CD8-positive, alpha-beta memory T cell (primary cell): Measurements from ENCODE around the gene PCNX2. TPM values are rescaled to one million over a fixed set of nuclear protein-coding genes. Genes with fewer than 3 reads are reported as not detected.

Experiments used
- CTCF ChIA-PET: fragments of 350-600 bp; sonication (Branson Sonifier 250); formaldehyde crosslinking; loops from one replicate; lab custom pipeline; 2021; ENCODE audit warnings: antibody characterized with exemption; lab: Charles Lee
- POLR2A ChIA-PET: fragments of 350-600 bp; sonication (Branson Sonifier 250); formaldehyde crosslinking; loops from one replicate; lab custom pipeline; 2021; ENCODE audit warnings: antibody characterized with exemption; lab: Charles Lee
- DNase-seq, 5 donors: peaks; one replicate each; pipeline versions ENCODE4 v3.0.0 to v3.0.0-alpha.2; 2020 to 2022; ENCODE audit warnings: mixed read lengths in 1 of 5
- H3K27ac ChIP-seq: one replicate; pipeline ENCODE4 v1.7.0; 2013; ENCODE audit warnings: low read depth, mild to moderate bottlenecking, low read length, moderate library complexity
- H3K27me3 ChIP-seq: 2 replicates; pipeline ENCODE4 v1.7.0; 2013; ENCODE audit warnings: low read length, mild to moderate bottlenecking; ENCODE audit not compliant: insufficient read depth, poor library complexity, severe bottlenecking
- H3K36me3 ChIP-seq: 2 replicates; pipeline ENCODE4 v1.7.0; 2013; ENCODE audit warnings: mild to moderate bottlenecking, low read length, moderate library complexity; ENCODE audit not compliant: insufficient read depth
- H3K4me1 ChIP-seq: 2 replicates; pipeline ENCODE4 v1.7.0; 2013; ENCODE audit warnings: mild to moderate bottlenecking, low read length, moderate library complexity; ENCODE audit not compliant: insufficient read depth
- H3K4me3 ChIP-seq: 2 replicates; pipeline ENCODE4 v1.7.0; 2013; ENCODE audit warnings: mild to moderate bottlenecking, low read length
- H3K9me3 ChIP-seq: 2 replicates; pipeline ENCODE4 v1.7.0; 2013; ENCODE audit warnings: mild to moderate bottlenecking, low read length
- H3K27ac Mint-ChIP-seq, 8 donors: one replicate each; pipeline ENCODE4 v1.8.0; 2020 to 2021; ENCODE audit warnings: mixed read lengths in 8 of 8, mild to moderate bottlenecking in 6 of 8, inconsistent platforms in 3 of 8, moderate library complexity in 3 of 8
- H3K27me3 Mint-ChIP-seq, 2 donors: one replicate each; pipeline ENCODE4 v1.8.0; 2020 to 2021; ENCODE audit warnings: mixed read lengths in 2 of 2, mild to moderate bottlenecking in 1 of 2, moderate library complexity in 1 of 2
- H3K36me3 Mint-ChIP-seq, 3 donors: one replicate each; pipeline ENCODE4 v1.8.0; 2020 to 2021; ENCODE audit warnings: mixed read lengths in 3 of 3, inconsistent platforms in 1 of 3, mild to moderate bottlenecking in 1 of 3
- H3K4me1 Mint-ChIP-seq, 3 donors: one replicate each; pipeline ENCODE4 v1.8.0; 2020 to 2021; ENCODE audit warnings: mixed read lengths in 3 of 3, inconsistent platforms in 1 of 3, mild to moderate bottlenecking in 1 of 3
- H3K4me3 Mint-ChIP-seq, 7 donors: one replicate each; pipeline ENCODE4 v1.8.0; 2020 to 2021; ENCODE audit warnings: mixed read lengths in 7 of 7, mild to moderate bottlenecking in 6 of 7, moderate library complexity in 4 of 7, inconsistent platforms in 2 of 7
- H3K9me3 Mint-ChIP-seq, 5 donors: one replicate each; pipeline ENCODE4 v1.8.0; 2020 to 2022; ENCODE audit warnings: mixed read lengths in 5 of 5, mild to moderate bottlenecking in 3 of 5, moderate library complexity in 2 of 5, inconsistent platforms in 1 of 5
- polyA plus RNA-seq: library from polyadenylated mRNA; unstranded; fragments of 300-500 nt; fragmentation: Illumina TruSeq; gene quantifications from one replicate; pipeline ENCODE4 v1.2.3, GENCODE V29; 2021
- total RNA-seq, 2 experiments: library from RNA; stranded (reverse); gene quantifications; one replicate each; pipeline ENCODE4 v1.2.3, GENCODE V29; 2021

Gene PCNX2
- total and polyA plus RNA-seq, 3 experiments from 2014 or later = 11.7 to 27.3 (median 26.7) TPM

DNA sequence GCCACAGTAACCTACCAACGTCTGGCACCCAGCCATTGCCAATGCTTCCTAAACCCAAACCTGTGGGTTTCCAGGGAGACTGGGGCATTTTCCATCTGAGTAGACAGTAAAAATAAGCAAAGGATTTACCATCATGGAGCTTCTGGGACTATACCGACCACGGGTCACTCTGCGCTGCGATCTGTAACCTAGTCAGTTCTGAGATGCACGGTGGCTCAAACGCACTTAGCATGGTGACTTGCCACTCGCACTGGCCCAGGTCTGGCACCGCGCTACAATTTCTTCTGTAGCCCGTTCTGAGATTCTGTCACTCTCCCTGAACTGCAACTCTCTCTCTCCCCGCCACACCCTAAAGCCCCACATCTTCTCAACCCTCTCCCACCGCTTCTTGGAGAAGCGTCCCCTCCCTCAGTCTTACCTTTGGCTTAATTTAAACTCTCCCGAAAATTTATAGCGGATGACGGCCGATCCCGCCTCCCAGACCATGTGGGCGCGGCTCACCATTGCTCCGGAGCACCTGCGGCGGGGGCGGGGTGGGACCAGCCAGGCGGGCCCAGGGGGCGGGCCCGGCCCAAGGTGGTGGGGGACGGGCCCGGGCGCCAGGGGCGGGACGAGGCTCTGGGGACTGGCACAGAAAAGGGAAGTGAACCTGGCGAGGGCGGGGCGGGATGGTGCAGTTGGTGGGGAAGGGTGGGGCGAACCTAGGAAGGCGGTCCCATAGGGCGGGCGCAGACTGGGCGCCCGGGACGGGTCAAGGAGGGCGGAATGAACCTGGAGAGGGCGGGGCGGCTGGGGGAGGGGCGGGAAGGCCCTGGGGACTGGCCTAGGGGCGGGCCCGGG, 31.5 kb upstream of the PCNX2 start:
- no peaks in the 10 kb centered on the region for H3K36me3 ChIP-seq
- H3K27ac ChIP-seq = no peak overlapping the region
- H3K27me3 ChIP-seq = no peaks in the 10 kb centered on the region
- Mint-ChIP-seq H3K9me3 (no peaks in the 10 kb centered on the region), H3K4me1 (peaks cover 8 to 17% (median 13%) of the 10 kb centered on the region in 3 donors), H3K27ac (peak overlapping the region; percentile 41 to 95 (median 61)), H3K27me3 (peaks cover 2 to 5% of the 10 kb centered on the region in 2 donors), H3K36me3 (no peaks in the 10 kb centered on the region), H3K4me3 (peak overlapping the region; percentile 76 to 91 (median 86))
- no peaks in the 10 kb centered on the region for H3K9me3 ChIP-seq
- ChIA-PET CTCF (interaction anchor here (1.3 to 1.7 kb wide), 3 partner anchors 11 to 32 kb away, joined by 3 to 5 read pairs (median 5); no protein-coding TSS in a partner anchor), POLR2A (no interaction called here)
- peaks cover 7% of the 10 kb centered on the region for H3K4me1 ChIP-seq
- DNase-seq = peak; percentile 72 to 93 (median 82)
- H3K4me3 ChIP-seq = no peak overlapping the region

DNA sequence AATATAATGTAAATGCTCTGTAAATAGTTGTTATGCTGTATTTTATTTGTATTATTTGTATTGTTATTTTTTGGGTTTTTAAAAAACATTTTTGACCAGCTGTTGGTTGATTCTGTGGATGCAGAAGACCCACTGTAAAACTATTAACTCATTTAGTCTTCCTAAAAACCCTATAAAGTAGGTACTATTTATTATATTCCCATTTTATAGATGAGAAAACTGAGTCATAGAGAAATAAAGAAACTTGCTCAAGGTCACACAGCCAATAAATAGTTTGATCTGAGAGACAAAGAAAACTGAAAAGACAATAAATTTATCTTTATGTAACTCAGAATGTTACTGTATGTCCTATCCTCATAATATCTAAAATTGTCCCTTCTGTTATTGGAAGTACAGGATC, 30.8 kb upstream of the PCNX2 start:
- Mint-ChIP-seq H3K27me3 (peaks cover 0 to 5% of the 10 kb centered on the region in 2 donors), H3K4me1 (peaks cover 8 to 17% (median 13%) of the 10 kb centered on the region in 3 donors), H3K9me3 (no peaks in the 10 kb centered on the region), H3K4me3 (peak overlapping the region in 2 of 7 donors; percentile 85 to 86), H3K36me3 (no peaks in the 10 kb centered on the region), H3K27ac (peak overlapping the region in 1 of 8 donors; percentile 41)
- CTCF ChIA-PET = no interaction called here
- POLR2A ChIA-PET = no interaction called here
- Histone ChIP-seq H3K36me3 (no peaks in the 10 kb centered on the region), H3K4me3 (no peak overlapping the region), H3K9me3 (no peaks in the 10 kb centered on the region), H3K27me3 (no peaks in the 10 kb centered on the region), H3K27ac (no peak overlapping the region), H3K4me1 (peaks cover 7% of the 10 kb centered on the region)
- no peak for DNase-seq

DNA sequence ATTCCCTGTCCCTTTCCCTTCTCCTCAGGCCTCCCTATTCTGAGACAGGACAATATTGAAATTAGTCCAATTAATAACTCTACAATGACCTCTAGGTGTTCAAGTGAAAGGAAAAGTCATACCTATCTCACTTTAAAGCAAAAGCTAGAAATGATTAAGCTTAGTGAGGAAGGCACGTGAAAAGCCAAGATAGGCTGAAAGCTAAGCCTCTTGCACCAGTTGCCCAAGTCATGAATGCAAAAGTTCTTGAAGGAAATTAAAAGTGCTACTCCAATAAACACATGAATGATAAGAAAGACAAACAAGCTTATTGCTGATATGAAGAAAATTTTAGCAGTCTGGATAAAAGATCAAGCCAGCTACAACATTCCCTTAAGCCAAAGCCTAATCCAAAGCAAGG, 28.2 kb upstream of the PCNX2 start:
- no peaks in the 10 kb centered on the region for H3K9me3 Mint-ChIP-seq
- Histone ChIP-seq H3K27me3 (no peaks in the 10 kb centered on the region), H3K36me3 (no peaks in the 10 kb centered on the region), H3K4me1 (peaks cover 2% of the 10 kb centered on the region), H3K4me3 (no peak overlapping the region), H3K9me3 (no peaks in the 10 kb centered on the region), H3K27ac (no peak overlapping the region)
- ChIA-PET CTCF (interaction anchor here (1.7 kb wide), 1 partner anchor 29 kb away, joined by 5 read pairs; no protein-coding TSS in a partner anchor), POLR2A (no interaction called here)
- H3K4me3 Mint-ChIP-seq = no peak overlapping the region
- no peaks in the 10 kb centered on the region for H3K36me3 Mint-ChIP-seq
- peaks cover 4 to 7% (median 7%) of the 10 kb centered on the region in 3 donors for H3K4me1 Mint-ChIP-seq
- DNase-seq = no peak
- H3K27ac Mint-ChIP-seq = no peak overlapping the region
- H3K27me3 Mint-ChIP-seq = peaks cover 2 to 12% of the 10 kb centered on the region in 2 donors

- no peak for DNase-seq
- Mint-ChIP-seq H3K9me3 (no peaks in the 10 kb centered on the region), H3K36me3 (no peaks in the 10 kb centered on the region), H3K4me1 (no peaks in the 10 kb centered on the region), H3K27ac (no peak overlapping the region), H3K27me3 (peaks cover 3 to 17% of the 10 kb centered on the region in 2 donors), H3K4me3 (no peak overlapping the region)
- H3K9me3 ChIP-seq = no peaks in the 10 kb centered on the region
- no peak overlapping the region for H3K27ac ChIP-seq
- ChIA-PET CTCF (interaction anchor here (1.7 kb wide), 1 partner anchor 14 kb away, joined by 4 read pairs; no protein-coding TSS in a partner anchor), POLR2A (no interaction called here)
- H3K4me3 ChIP-seq = no peak overlapping the region
- H3K4me1 ChIP-seq = no peaks in the 10 kb centered on the region
- no peaks in the 10 kb centered on the region for H3K27me3 ChIP-seq
- no peaks in the 10 kb centered on the region for H3K36me3 ChIP-seq
These were observed 24.5 kb upstream of the PCNX2 start for GRCh38 chr1:233320023-233320422.

DNA sequence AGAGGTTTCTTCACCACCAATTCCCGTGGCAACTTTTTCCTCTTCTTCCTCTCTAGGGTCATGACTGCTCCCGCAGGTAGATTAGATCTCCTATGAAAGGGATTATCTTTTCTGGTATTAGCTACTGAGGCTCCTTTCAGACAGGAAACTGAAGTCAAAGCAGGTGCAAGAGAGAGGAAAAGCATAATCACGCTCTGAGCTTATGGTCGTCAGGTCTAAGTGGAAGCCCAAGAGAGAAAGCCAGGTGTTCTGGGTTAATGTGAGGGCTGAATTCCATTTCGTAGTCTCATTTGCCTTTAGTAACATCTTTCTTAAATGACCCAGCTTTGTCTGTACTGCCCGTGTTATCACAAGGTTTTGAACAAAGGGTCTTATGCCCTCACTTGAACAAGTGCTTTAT, 23.7 kb upstream of the PCNX2 start:
- no peaks in the 10 kb centered on the region for H3K9me3 Mint-ChIP-seq
- peaks cover 3 to 19% of the 10 kb centered on the region in 2 donors for H3K27me3 Mint-ChIP-seq
- ChIA-PET CTCF (interaction anchor here (0.9 kb wide), 1 partner anchor 9 kb away, joined by 3 read pairs; no protein-coding TSS in a partner anchor), POLR2A (interaction anchor here (0.6 kb wide), 1 partner anchor 9 kb away, joined by 4 read pairs; no protein-coding TSS in a partner anchor)
- Histone ChIP-seq H3K4me3 (no peak overlapping the region), H3K4me1 (no peaks in the 10 kb centered on the region), H3K27me3 (no peaks in the 10 kb centered on the region), H3K27ac (no peak overlapping the region), H3K9me3 (no peaks in the 10 kb centered on the region), H3K36me3 (no peaks in the 10 kb centered on the region)
- no peaks in the 10 kb centered on the region for H3K4me1 Mint-ChIP-seq
- H3K36me3 Mint-ChIP-seq = no peaks in the 10 kb centered on the region
- H3K4me3 Mint-ChIP-seq = no peak overlapping the region
- no peak for DNase-seq
- H3K27ac Mint-ChIP-seq = no peak overlapping the region

GRCh38 chr1:233316473-233316872, 20.9 kb upstream of the PCNX2 start:
- DNase-seq = no peak
- Mint-ChIP-seq H3K9me3 (no peaks in the 10 kb centered on the region), H3K4me3 (no peak overlapping the region), H3K36me3 (no peaks in the 10 kb centered on the region), H3K27ac (no peak overlapping the region), H3K4me1 (no peaks in the 10 kb centered on the region), H3K27me3 (peaks cover 4 to 25% of the 10 kb centered on the region in 2 donors)
- Histone ChIP-seq H3K4me1 (no peaks in the 10 kb centered on the region), H3K27me3 (no peaks in the 10 kb centered on the region), H3K27ac (no peak overlapping the region), H3K4me3 (no peak overlapping the region), H3K36me3 (no peaks in the 10 kb centered on the region), H3K9me3 (no peaks in the 10 kb centered on the region)
- POLR2A ChIA-PET = no interaction called here
- CTCF ChIA-PET = interaction anchor here (1.0 to 1.6 kb wide), 2 partner anchors 11 to 12 kb away, joined by 3 to 5 read pairs; partner anchors contain the start of gene MAP3K21

DNA sequence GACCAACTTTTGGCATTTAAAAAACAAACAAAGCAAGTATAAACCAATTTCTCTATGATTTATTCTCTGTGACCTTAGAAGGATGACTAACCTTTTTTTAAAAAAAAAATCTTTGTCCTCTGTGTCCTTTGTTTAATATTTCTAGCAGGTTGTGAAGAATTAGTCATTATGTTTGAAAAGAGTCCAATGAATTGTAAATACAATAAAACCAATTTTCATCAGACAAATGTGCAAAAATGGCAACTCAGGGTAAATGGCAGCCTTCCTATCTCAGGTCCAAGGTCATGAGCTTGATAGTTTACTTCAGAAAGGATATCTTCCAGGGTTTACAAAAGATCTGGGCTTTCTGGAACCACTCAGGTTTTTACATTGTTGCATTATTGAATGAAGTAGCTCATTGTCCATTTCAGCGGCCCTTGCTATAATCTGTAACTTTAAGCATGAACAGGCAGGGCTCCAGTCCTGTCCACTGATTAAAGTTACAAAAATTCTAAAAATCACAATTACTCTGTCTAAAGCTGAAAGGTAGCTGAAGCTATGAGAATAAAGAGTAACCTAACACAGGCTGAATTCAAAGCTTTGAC, 20.3 kb upstream of the PCNX2 start:
- no peak overlapping the region for H3K4me3 ChIP-seq
- CTCF ChIA-PET = interaction anchor here (1.0 to 1.6 kb wide), 2 partner anchors 11 to 12 kb away, joined by 3 to 5 read pairs; partner anchors contain the start of gene MAP3K21

More for the DNA sequence above, 20.3 kb upstream of the PCNX2 start:
- Mint-ChIP-seq H3K9me3 (no peaks in the 10 kb centered on the region), H3K27me3 (peaks cover 4 to 25% of the 10 kb centered on the region in 2 donors), H3K4me3 (no peak overlapping the region), H3K27ac (no peak overlapping the region), H3K36me3 (no peaks in the 10 kb centered on the region), H3K4me1 (no peaks in the 10 kb centered on the region)
- H3K4me1 ChIP-seq = no peaks in the 10 kb centered on the region
- H3K9me3 ChIP-seq = no peaks in the 10 kb centered on the region
- H3K36me3 ChIP-seq = no peaks in the 10 kb centered on the region
- POLR2A ChIA-PET = no interaction called here
- H3K27ac ChIP-seq = no peak overlapping the region
- no peaks in the 10 kb centered on the region for H3K27me3 ChIP-seq
- no peak for DNase-seq
